Measurements from ENCODE around the gene RARS2. TPM values are rescaled to one million over a fixed set of nuclear protein-coding genes. Genes with fewer than 3 reads are reported as not detected.
"Not testable (repeated sequence)": the region's sequence is repeated elsewhere in the genome, so short reads cannot be mapped to it uniquely, and the experiment has no call there.

The RARS2 gene
- total and polyA plus RNA-seq, 2 donors (not counting 1 experiment from before 2014, with no cell fraction given): 33.9 to 43.8 TPM

DNA sequence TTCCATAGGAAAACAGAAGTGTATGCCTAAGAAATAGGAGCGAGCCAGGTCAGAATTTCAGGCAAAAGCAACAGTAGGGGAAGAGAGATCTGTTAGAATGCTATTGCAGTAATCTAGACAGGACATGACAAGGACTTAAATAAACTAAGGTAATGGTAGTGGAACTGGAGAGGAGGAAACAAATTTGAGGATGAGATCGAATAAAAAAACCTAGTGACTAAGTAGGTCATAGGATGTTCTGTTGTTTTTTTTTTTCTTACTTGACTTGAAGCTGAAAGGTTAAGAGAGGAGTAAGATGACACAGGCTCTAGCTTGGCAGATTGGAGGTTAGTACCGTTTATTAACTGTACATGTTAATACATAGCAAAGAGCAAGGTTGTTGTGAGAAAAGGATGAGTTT, 28.7 kb upstream of the RARS2 start:
- Histone ChIP-seq H3K4me1 (ENCODE audit: control insufficient read depth, extremely low read depth, insufficient read depth, low read length) (no peaks in the 10 kb centered on the region), H2AFZ (ENCODE audit: low read length) (no peak overlapping the region), H3K79me2 (ENCODE audit: control insufficient read depth, insufficient read depth, low read length) (no peaks in the 10 kb centered on the region), H3K9ac (ENCODE audit: insufficient read depth, low read length) (no peak overlapping the region), H3K4me2 (ENCODE audit: extremely low read depth, insufficient read depth, low read length) (no peak overlapping the region), H3K9me3 (ENCODE audit: control insufficient read depth, insufficient read depth, low read depth, low read length) (no peaks in the 10 kb centered on the region), H3K27ac (ENCODE audit: insufficient read depth, low read length) (no peak overlapping the region), H3K36me3 (ENCODE audit: control insufficient read depth, insufficient read depth, low read length) (no peaks in the 10 kb centered on the region), H3K27me3 (ENCODE audit: control insufficient read depth, insufficient read depth, low read length) (no peaks in the 10 kb centered on the region), H4K20me1 (ENCODE audit: control insufficient read depth, extremely low read depth, insufficient read depth, low read length) (no peaks in the 10 kb centered on the region), H3K4me3 (replicated peaks in 1 of 4; ENCODE audit: control extremely low read depth in 1 of 4, insufficient read depth in 1 of 4, low read depth in 3 of 4, low read length in 4 of 4) (no peak overlapping the region)
- no peak for DNase-seq (ENCODE audit: low read depth in 2 of 2)
- no peak for TF ChIP-seq EZH2 (IDR thresholded peaks at IDR 0.05; ENCODE audit: low read length, missing control alignments)
- TF ChIP-seq, protein P1, sequence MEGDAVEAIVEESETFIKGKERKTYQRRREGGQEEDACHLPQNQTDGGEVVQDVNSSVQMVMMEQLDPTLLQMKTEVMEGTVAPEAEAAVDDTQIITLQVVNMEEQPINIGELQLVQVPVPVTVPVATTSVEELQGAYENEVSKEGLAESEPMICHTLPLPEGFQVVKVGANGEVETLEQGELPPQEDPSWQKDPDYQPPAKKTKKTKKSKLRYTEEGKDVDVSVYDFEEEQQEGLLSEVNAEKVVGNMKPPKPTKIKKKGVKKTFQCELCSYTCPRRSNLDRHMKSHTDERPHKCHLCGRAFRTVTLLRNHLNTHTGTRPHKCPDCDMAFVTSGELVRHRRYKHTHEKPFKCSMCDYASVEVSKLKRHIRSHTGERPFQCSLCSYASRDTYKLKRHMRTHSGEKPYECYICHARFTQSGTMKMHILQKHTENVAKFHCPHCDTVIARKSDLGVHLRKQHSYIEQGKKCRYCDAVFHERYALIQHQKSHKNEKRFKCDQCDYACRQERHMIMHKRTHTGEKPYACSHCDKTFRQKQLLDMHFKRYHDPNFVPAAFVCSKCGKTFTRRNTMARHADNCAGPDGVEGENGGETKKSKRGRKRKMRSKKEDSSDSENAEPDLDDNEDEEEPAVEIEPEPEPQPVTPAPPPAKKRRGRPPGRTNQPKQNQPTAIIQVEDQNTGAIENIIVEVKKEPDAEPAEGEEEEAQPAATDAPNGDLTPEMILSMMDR (conservative IDR thresholded peaks at IDR 0.05 in 1 of 2, IDR thresholded peaks at IDR 0.05 in 1 of 2; ENCODE audit: low read depth in 1 of 2, low read length in 2 of 2): no peak

DNA sequence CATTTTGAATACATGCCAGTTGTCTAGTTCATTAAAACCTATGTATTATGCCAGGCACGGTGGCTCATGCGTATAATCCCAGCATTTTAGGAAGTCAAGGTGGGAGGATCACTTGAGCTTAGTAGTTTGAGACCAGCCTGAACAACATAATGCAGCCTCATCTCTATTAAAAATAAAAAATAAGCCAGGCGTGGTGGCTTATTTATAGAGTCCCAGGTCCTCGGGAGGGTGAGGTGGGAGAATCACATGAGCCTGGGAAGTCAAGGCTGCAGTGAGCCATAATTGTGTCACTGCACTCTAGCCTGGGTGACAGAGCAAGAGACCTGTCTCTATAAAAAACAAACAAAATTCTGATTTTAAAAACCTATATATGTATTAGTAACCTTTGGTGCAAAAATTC, 27.6 kb upstream of the RARS2 start:
- DNase-seq (ENCODE audit: low read depth in 2 of 2): no peak
- no peak overlapping the region for H2AFZ ChIP-seq (ENCODE audit: low read length)
- no peaks in the 10 kb centered on the region for H3K4me1 ChIP-seq (ENCODE audit: control insufficient read depth, extremely low read depth, insufficient read depth, low read length)
- H3K9ac ChIP-seq (ENCODE audit: insufficient read depth, low read length): no peak overlapping the region
- no peak overlapping the region for H3K27ac ChIP-seq (ENCODE audit: insufficient read depth, low read length)
- H3K9me3 ChIP-seq (ENCODE audit: control insufficient read depth, insufficient read depth, low read depth, low read length): no peaks in the 10 kb centered on the region
- no peaks in the 10 kb centered on the region for H3K36me3 ChIP-seq (ENCODE audit: control insufficient read depth, insufficient read depth, low read length)
- H3K27me3 ChIP-seq (ENCODE audit: control insufficient read depth, insufficient read depth, low read length): no peaks in the 10 kb centered on the region
- H3K4me3 ChIP-seq (replicated peaks in 1 of 4; ENCODE audit: control extremely low read depth in 1 of 4, insufficient read depth in 1 of 4, low read depth in 3 of 4, low read length in 4 of 4): no peak overlapping the region
- H3K4me2 ChIP-seq (ENCODE audit: extremely low read depth, insufficient read depth, low read length): no peak overlapping the region
- no peak for TF ChIP-seq EZH2 (IDR thresholded peaks at IDR 0.05; ENCODE audit: low read length, missing control alignments)
- TF ChIP-seq, protein P1 (conservative IDR thresholded peaks at IDR 0.05 in 1 of 2, IDR thresholded peaks at IDR 0.05 in 1 of 2; ENCODE audit: low read depth in 1 of 2, low read length in 2 of 2): no peak
- no peaks in the 10 kb centered on the region for H4K20me1 ChIP-seq (ENCODE audit: control insufficient read depth, extremely low read depth, insufficient read depth, low read length)
- H3K79me2 ChIP-seq (ENCODE audit: control insufficient read depth, insufficient read depth, low read length): no peaks in the 10 kb centered on the region

DNA sequence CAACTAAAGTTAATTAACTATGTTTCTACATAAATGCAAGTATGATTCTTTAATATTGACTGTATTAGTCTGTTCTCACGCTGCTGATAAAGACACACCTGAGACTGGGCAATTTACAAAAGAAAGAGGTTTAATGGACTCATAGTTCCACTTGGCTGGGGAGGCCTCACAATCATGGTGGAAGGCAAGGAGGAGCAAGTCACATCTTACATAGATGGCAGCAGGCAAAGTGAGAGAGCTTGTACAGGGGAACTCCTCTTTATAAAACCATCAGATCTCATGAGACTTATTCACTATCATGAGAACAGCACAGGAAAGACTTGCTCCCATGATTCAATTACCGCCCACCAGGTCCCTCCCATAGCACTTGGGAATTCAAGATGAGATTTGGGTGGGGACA, 23.2 kb upstream of the RARS2 start:
- not testable (repeated sequence) for H3K9me3 ChIP-seq (ENCODE audit: control insufficient read depth, insufficient read depth, low read depth, low read length); H3K4me3 ChIP-seq (replicated peaks in 1 of 4; ENCODE audit: control extremely low read depth in 1 of 4, insufficient read depth in 1 of 4, low read depth in 3 of 4, low read length in 4 of 4); H3K9ac ChIP-seq (ENCODE audit: insufficient read depth, low read length); DNase-seq (ENCODE audit: low read depth in 2 of 2); H4K20me1 ChIP-seq (ENCODE audit: control insufficient read depth, extremely low read depth, insufficient read depth, low read length); H3K27me3 ChIP-seq (ENCODE audit: control insufficient read depth, insufficient read depth, low read length); H2AFZ ChIP-seq (ENCODE audit: low read length); H3K27ac ChIP-seq (ENCODE audit: insufficient read depth, low read length); H3K79me2 ChIP-seq (ENCODE audit: control insufficient read depth, insufficient read depth, low read length); H3K4me2 ChIP-seq (ENCODE audit: extremely low read depth, insufficient read depth, low read length); H3K36me3 ChIP-seq (ENCODE audit: control insufficient read depth, insufficient read depth, low read length); H3K4me1 ChIP-seq (ENCODE audit: control insufficient read depth, extremely low read depth, insufficient read depth, low read length)
